ENCODE data around the gene VWA5A.

- TF ChIP-seq, protein P1, sequence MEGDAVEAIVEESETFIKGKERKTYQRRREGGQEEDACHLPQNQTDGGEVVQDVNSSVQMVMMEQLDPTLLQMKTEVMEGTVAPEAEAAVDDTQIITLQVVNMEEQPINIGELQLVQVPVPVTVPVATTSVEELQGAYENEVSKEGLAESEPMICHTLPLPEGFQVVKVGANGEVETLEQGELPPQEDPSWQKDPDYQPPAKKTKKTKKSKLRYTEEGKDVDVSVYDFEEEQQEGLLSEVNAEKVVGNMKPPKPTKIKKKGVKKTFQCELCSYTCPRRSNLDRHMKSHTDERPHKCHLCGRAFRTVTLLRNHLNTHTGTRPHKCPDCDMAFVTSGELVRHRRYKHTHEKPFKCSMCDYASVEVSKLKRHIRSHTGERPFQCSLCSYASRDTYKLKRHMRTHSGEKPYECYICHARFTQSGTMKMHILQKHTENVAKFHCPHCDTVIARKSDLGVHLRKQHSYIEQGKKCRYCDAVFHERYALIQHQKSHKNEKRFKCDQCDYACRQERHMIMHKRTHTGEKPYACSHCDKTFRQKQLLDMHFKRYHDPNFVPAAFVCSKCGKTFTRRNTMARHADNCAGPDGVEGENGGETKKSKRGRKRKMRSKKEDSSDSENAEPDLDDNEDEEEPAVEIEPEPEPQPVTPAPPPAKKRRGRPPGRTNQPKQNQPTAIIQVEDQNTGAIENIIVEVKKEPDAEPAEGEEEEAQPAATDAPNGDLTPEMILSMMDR (conservative IDR thresholded peaks at IDR 0.05 in 1 of 2, IDR thresholded peaks at IDR 0.05 in 1 of 2; ENCODE audit: extremely low read depth in 1 of 2, insufficient read depth in 1 of 2, low read depth in 1 of 2, low read length in 2 of 2) = no peak
- no peak for TF ChIP-seq EZH2 (IDR thresholded peaks at IDR 0.05; ENCODE audit: borderline replicate concordance, low read length)
Observed at GRCh38 chr11:124153821-124154220, 38.6 kb downstream of the VWA5A start.
